HG03521 (cell line): Measurements from ENCODE around the gene RNFT2.
A peak's percentile ranks its signal among the peaks of the same experiment; 100 is the strongest.

Experiments
- ATAC-seq: cut with Tn5 transposase; IDR thresholded peaks from one replicate; pipeline ENCODE4 v1.9.1; 2021; ENCODE audit warnings: mild to moderate bottlenecking, moderate library complexity; ENCODE audit not compliant: unreplicated experiment

The RNFT2 gene

GRCh38 chr12:116737774-116738657 is at the start of gene RNFT2, which contains the start of gene SPRING1:
TSS of gene RNFT2 (plus strand) at chr12:116738315. CDS start at chr12:116740498, 2,183 bp downstream.
TSS of gene SPRING1 (minus strand) at chr12:116738069. CDS start at chr12:116737900, 169 bp downstream.
- peak; percentile 95 for ATAC-seq

GRCh38 chr12:116689521-116689920 is 48.6 kb upstream of the RNFT2 start:
- ATAC-seq, result no peak

- ATAC-seq, result no peak
Observed at GRCh38 chr12:116689979-116690744, 48.0 kb upstream of the RNFT2 start.

GRCh38 chr12:116691205-116691604 is 46.9 kb upstream of the RNFT2 start:
- ATAC-seq, result no peak

GRCh38 chr12:116691636-116692035 is 46.5 kb upstream of the RNFT2 start:
- ATAC-seq, result no peak

GRCh38 chr12:116692605-116693004 is 45.5 kb upstream of the RNFT2 start:
- no peak for ATAC-seq

- no peak for ATAC-seq
Observed at GRCh38 chr12:116693286-116694227, 44.6 kb upstream of the RNFT2 start.

GRCh38 chr12:116694653-116695463 is 43.3 kb upstream of the RNFT2 start:
- ATAC-seq, result no peak

GRCh38 chr12:116695464-116695725 is 42.7 kb upstream of the RNFT2 start:
- ATAC-seq, result no peak

GRCh38 chr12:116697305-116697704 is 40.8 kb upstream of the RNFT2 start:
- ATAC-seq, result no peak

- ATAC-seq, result no peak
Observed at GRCh38 chr12:116697716-116698115, 40.4 kb upstream of the RNFT2 start.

GRCh38 chr12:116698116-116698515 is 40.0 kb upstream of the RNFT2 start:
- no peak for ATAC-seq

- ATAC-seq, result no peak
Observed at GRCh38 chr12:116698554-116699075, 39.5 kb upstream of the RNFT2 start.

- no peak for ATAC-seq
Observed at GRCh38 chr12:116700066-116700465, 38.0 kb upstream of the RNFT2 start.

GRCh38 chr12:116701432-116701831 is 36.7 kb upstream of the RNFT2 start:
- ATAC-seq, result no peak

- ATAC-seq, result no peak
Observed at GRCh38 chr12:116703214-116703795, 34.8 kb upstream of the RNFT2 start.

- no peak for ATAC-seq
Observed at GRCh38 chr12:116707751-116708150, 30.4 kb upstream of the RNFT2 start.

GRCh38 chr12:116708826-116709756 is 29.0 kb upstream of the RNFT2 start:
- no peak for ATAC-seq
